ENCODE data around the gene MST1R. TPM values are rescaled to one million over a fixed set of nuclear protein-coding genes. Genes with fewer than 3 reads are reported as not detected.

MST1R gene
- total RNA-seq (2022; extraction: Qiagen RNA extraction), result 4.5 to 6.4 TPM (median 6.1 TPM) in 5 replicates

GRCh38 chr3:49903451-49904424, at the start of gene MST1R:
Gene MST1R (minus strand): TSS chr3:49903873. CDS start chr3:49903609, 264 bp downstream.

DNA sequence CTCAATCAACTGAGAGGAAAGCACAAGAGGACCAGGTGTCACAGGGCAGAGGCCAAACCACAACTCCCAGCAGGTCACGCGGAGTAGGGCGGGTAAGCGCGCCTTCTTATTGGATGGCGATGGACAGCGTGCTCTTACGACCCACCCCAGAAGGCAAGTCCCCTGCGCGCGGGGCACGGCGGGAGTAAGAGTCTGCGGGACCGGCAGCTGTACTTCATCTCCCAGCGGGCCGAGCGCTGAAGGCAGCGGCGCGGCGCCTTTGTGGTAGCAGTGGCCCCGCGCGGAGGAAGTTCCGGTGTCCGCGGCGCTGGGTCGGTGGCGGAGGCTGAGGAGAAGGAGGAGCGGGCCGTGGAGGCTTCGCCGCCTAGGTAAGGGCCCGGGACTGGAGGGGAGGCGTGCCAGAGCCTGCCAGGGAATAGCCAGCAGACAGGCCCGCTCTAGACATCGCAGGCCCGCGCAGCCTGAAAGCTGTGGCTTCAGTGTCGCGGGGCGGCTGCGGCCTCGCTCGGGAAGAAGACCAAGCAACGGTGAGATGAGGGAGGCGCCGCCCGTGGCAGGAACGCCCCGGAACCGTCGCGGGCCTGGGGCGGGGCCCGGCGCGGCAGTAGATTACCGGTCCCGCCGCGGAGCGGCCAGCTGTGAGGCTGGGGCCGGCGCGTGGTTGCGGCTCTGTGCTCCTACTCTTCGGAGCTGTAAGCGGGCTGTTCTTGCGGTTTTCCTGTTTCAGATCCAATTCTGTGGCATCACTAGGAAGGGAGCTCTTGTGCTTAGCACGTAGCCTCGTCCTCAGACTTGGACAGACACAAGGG, 36.4 kb upstream of the MST1R start, which contains the start of gene RBM6:
Gene RBM6, plus strand, starts transcription at position 293 of the 809 bp plus-strand sequence. CDS start 22,492 bp downstream, outside the sequence.

DNA sequence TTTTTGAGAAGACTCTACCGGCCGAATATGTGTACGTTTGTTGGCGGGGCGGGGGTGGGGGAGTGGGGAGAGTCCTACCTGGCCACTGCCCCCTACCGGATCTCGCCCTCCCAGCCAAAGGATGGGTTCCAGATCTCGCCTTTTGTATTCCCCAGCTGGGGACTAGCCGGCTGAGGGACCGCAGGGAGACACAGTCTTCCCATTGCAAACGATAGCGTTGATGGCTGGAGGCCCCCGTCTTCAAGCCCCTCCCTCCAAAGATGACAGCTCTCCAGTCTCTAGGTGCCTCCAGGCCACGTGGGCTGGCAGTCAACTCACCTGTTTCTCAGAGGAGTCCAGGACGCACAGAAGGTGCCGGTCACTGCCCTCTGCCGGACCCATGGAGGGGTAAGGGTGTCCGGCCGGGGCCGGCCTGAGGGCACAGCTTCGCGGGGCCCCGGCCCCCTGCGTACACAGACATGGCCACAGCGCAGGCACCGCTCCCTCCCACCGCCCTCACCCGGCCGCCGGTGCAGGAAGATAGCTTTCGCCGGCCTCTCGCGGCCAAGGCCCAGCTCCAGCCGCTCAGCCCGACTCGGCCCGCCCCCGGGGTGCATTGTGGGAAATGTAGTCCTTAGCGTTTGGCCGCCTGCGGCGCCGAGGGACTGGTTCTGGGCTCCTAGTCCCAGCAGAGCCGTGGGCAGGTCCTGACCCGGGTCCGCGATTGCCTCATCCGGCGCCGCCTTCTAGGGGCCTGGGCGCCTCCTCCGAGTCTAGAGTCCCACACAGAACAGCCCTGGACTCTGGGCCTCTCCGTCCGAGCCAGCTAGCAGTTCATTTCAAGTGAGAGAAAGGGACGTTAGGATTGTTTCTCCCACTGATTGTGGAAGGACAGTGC, 25.9 kb upstream of the MST1R start, which contains the start of gene MON1A:
Gene MON1A, minus strand, starts transcription at position 521 of the 877 bp plus-strand sequence. CDS start 16,465 bp downstream, outside the sequence.

GRCh38 chr3:49869525-49870126, 34.0 kb downstream of the MST1R start, which contains the start of gene CAMKV:
Gene CAMKV (minus strand): TSS chr3:49869906. CDS start chr3:49862388, 7,518 bp downstream.

GRCh38 chr3:49856181-49857005, 47.3 kb downstream of the MST1R start, which contains the start of gene TRAIP:
Gene TRAIP (minus strand): TSS chr3:49856564. CDS start chr3:49856453, 111 bp downstream.

Other genes starting within 250 kb of the MST1R start
- gene APEH, start 229.5 kb downstream of the MST1R start, total RNA-seq (2022; extraction: Qiagen RNA extraction), result 60.7 to 66.5 TPM (median 63.9 TPM) in 5 replicates
- 0.81 to 2.3 TPM (median 1.6 TPM) in 5 replicates for gene MST1, start 214.4 kb downstream of the MST1R start, total RNA-seq (2022; extraction: Qiagen RNA extraction)
- gene RNF123, start 214.3 kb downstream of the MST1R start, total RNA-seq (2022; extraction: Qiagen RNA extraction), result 9.4 to 15.5 TPM (median 13.9 TPM) in 5 replicates
- 0.58 to 1.8 TPM (median 0.82 TPM) in 5 replicates for gene AMIGO3, start 184.2 kb downstream of the MST1R start, total RNA-seq (2022; extraction: Qiagen RNA extraction)
- 14.2 to 20.7 TPM (median 18.2 TPM) in 5 replicates for gene GMPPB, start 179.9 kb downstream of the MST1R start, total RNA-seq (2022; extraction: Qiagen RNA extraction)
- 20.5 to 23.7 TPM (median 21.2 TPM) in 5 replicates for gene IP6K1, start 117.3 kb downstream of the MST1R start, total RNA-seq (2022; extraction: Qiagen RNA extraction)
- 0.12 to 0.42 TPM (median 0.28 TPM) in 5 replicates for gene CDHR4, start 104.0 kb downstream of the MST1R start, total RNA-seq (2022; extraction: Qiagen RNA extraction)
- gene INKA1, start 100.6 kb downstream of the MST1R start, total RNA-seq (2022; extraction: Qiagen RNA extraction), result 1.9 to 2.8 TPM (median 2.3 TPM) in 5 replicates
- gene UBA7, start 89.9 kb downstream of the MST1R start, total RNA-seq (2022; extraction: Qiagen RNA extraction), result 0.18 to 0.66 TPM (median 0.25 TPM) in 5 replicates
- gene TRAIP, start 47.3 kb downstream of the MST1R start, total RNA-seq (2022; extraction: Qiagen RNA extraction), result 10.6 to 12.9 TPM (median 12.8 TPM) in 5 replicates
- 0.17 to 0.30 TPM (median 0.23 TPM) in 5 replicates for gene CAMKV, start 34.0 kb downstream of the MST1R start, total RNA-seq (2022; extraction: Qiagen RNA extraction)
- 5.6 to 9.0 TPM (median 8.0 TPM) in 5 replicates for gene MON1A, start 25.9 kb upstream of the MST1R start, total RNA-seq (2022; extraction: Qiagen RNA extraction)
- gene RBM6, start 36.3 kb upstream of the MST1R start, total RNA-seq (2022; extraction: Qiagen RNA extraction), result 22.2 to 25.2 TPM (median 23.7 TPM) in 5 replicates
- gene RBM5, start 185.0 kb upstream of the MST1R start, total RNA-seq (2022; extraction: Qiagen RNA extraction), result 28.7 to 33.8 TPM (median 33.2 TPM) in 5 replicates